OCI-LY7 (cell line): Measurements from ENCODE around the gene SCFD2.

Experiments
- EZH2phosphoT487 ChIP-seq: fragments of 200-600 bp; sonication (generic); IDR thresholded peaks from 2 replicates; pipeline ENCODE4 v1.6.1; 2018; ENCODE audit warnings: low read depth, borderline replicate concordance, mild to moderate bottlenecking, mixed run types, antibody characterized with exemption, low read length, moderate library complexity, mixed read lengths
- TF ChIP-seq, protein P1 (sequence below): fragments of 200-600 bp; sonication (generic); conservative IDR thresholded peaks from 2 replicates; pipeline ENCODE4 v1.5.1; 2014; ENCODE audit warnings: mild to moderate bottlenecking, antibody characterized with exemption, low read length, moderate library complexity, mixed read lengths

DNA sequence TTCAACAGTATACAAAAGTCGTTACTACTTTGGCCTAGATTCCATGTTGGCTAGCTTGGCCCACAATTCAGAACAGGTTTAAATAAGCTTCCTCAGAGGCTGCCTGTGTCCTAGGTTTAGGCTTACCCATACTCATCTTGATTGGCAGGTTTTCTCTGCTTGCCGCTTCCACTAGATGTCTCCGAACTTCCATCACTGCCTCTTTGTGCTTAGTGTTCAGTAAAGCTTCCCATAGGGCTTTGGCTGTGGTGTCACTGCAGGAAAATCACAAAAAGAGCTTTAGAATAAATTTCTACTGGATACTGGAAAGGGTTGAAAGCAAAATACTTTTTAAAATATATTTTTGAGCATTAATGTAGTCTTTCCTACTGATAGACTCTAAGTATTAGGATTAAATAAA lies 52.4 kb downstream of the SCFD2 start:
- TF ChIP-seq, protein P1, sequence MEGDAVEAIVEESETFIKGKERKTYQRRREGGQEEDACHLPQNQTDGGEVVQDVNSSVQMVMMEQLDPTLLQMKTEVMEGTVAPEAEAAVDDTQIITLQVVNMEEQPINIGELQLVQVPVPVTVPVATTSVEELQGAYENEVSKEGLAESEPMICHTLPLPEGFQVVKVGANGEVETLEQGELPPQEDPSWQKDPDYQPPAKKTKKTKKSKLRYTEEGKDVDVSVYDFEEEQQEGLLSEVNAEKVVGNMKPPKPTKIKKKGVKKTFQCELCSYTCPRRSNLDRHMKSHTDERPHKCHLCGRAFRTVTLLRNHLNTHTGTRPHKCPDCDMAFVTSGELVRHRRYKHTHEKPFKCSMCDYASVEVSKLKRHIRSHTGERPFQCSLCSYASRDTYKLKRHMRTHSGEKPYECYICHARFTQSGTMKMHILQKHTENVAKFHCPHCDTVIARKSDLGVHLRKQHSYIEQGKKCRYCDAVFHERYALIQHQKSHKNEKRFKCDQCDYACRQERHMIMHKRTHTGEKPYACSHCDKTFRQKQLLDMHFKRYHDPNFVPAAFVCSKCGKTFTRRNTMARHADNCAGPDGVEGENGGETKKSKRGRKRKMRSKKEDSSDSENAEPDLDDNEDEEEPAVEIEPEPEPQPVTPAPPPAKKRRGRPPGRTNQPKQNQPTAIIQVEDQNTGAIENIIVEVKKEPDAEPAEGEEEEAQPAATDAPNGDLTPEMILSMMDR: peak; percentile 49
- TF ChIP-seq EZH2phosphoT487: no peak
